DOHH2 (cell line): ENCODE measurements around the gene ABCA5.

Experiments
- EZH2phosphoT487 ChIP-seq: fragments of 200-600 bp; sonication (generic); IDR thresholded peaks from 2 replicates; pipeline ENCODE4 v1.6.1; 2017; ENCODE audit warnings: borderline replicate concordance, mild to moderate bottlenecking, antibody characterized with exemption, low read length, moderate library complexity, mixed read lengths
- TF ChIP-seq, protein P1 (sequence below): fragments of 200-600 bp; sonication (generic); IDR thresholded peaks from one replicate; pipeline ENCODE4 v1.5.1; 2014; ENCODE audit warnings: antibody characterized with exemption, mild to moderate bottlenecking, low read depth, low read length; ENCODE audit not compliant: poor library complexity, severe bottlenecking

DNA sequence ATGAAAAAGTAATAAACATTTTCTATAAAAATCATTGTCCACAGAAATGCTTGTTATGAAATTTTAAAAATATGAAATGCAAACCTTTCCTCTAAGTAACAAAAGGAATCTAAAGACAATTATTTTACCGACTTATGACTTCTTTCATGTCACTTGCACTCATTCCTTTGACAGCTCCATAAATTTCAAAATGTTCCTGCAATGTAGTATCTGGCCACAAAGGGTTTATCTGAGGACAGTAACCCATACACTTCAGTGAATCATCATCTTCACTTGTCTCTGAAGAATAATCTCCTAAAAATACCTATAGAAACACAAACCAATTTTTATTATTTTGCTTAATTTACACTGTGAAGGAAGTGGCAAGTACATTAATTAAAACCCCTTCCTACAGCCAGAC, 72.7 kb downstream of the ABCA5 start:
- TF ChIP-seq, protein P1, sequence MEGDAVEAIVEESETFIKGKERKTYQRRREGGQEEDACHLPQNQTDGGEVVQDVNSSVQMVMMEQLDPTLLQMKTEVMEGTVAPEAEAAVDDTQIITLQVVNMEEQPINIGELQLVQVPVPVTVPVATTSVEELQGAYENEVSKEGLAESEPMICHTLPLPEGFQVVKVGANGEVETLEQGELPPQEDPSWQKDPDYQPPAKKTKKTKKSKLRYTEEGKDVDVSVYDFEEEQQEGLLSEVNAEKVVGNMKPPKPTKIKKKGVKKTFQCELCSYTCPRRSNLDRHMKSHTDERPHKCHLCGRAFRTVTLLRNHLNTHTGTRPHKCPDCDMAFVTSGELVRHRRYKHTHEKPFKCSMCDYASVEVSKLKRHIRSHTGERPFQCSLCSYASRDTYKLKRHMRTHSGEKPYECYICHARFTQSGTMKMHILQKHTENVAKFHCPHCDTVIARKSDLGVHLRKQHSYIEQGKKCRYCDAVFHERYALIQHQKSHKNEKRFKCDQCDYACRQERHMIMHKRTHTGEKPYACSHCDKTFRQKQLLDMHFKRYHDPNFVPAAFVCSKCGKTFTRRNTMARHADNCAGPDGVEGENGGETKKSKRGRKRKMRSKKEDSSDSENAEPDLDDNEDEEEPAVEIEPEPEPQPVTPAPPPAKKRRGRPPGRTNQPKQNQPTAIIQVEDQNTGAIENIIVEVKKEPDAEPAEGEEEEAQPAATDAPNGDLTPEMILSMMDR: no peak
- TF ChIP-seq EZH2phosphoT487: no peak
